Measurements from ENCODE around the gene MCU. TPM values are rescaled to one million over a fixed set of nuclear protein-coding genes. Genes with fewer than 3 reads are reported as not detected.

The MCU gene
- total RNA-seq, 1 donor from 2014 or later = 15.4 TPM

DNA sequence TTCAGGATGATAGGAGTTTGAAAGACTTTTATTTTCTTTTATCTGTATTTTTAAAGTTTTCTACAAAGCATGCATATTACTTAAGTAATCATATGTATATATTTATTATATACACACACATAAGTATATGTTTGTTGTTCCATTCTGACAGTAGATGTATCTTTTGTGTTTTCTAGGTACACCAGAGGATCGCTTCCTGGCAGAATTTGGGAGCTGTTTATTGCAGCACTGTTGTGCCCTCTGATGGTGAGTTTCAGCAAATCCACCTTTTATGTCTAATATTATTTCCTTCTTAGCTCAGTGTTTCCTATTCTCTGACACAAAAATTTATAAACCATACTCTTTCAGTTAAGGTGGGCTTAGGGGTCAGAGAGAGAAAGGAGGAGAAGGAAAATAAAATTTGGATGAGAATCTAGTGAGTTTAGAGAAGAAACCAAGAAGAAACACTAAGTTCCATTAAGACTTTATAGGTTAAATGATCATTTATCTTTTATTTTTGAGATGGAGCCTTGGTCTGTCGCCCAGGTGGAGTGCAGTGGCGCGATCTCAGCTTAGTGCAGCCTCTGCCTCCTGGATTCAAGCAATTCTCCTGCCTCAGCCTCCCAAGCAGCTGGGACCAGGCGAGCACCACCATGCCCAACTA, 142.4 kb downstream of the MCU start:
- DNase-seq (ENCODE audit: low spot score) = no peak

GRCh38 chr10:72840319-72840718, 148.4 kb downstream of the MCU start:
- no peak for DNase-seq (ENCODE audit: low spot score)

GRCh38 chr10:72841487-72841886, 149.5 kb downstream of the MCU start:
- DNase-seq (ENCODE audit: low spot score) = no peak

DNA sequence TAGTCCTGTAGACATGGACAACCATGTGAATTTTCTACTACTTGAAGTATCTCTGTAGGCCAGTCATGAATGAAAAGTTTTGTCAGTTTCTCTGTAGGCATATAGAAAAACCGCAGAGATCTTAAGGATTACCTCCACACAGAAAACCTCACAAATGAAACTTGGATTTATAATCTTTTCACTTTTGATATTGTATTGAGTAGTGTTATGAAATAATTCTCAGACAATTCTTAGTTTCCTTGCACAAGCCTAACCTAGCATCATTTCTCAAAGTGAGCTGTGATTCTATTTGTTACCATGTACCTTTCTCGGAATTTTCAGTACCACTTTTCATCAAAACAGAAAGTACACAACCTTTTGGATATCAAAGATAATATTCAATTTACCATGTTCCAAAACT, 150.2 kb downstream of the MCU start:
- no peak for DNase-seq (ENCODE audit: low spot score)

DNA sequence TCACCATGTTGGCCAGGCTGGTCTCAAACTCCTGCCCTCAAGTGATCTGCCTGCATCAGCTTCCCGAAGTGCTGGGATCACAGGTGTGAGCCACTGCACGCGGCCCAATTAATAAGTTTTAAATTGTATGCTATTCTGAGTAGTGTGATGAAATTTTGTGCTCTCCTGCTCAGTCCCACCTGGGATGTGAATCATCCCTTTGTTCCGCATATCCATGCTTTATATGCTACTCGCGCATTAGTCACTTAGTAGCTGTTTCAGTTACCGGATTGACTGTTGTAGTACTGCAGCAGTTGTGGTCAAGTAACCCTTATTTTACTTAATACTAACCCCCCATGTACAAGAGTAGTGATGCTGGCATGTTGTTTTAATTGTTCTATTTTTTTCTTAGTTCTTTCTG, 154.3 kb downstream of the MCU start:
- no peak for DNase-seq (ENCODE audit: low spot score)

DNA sequence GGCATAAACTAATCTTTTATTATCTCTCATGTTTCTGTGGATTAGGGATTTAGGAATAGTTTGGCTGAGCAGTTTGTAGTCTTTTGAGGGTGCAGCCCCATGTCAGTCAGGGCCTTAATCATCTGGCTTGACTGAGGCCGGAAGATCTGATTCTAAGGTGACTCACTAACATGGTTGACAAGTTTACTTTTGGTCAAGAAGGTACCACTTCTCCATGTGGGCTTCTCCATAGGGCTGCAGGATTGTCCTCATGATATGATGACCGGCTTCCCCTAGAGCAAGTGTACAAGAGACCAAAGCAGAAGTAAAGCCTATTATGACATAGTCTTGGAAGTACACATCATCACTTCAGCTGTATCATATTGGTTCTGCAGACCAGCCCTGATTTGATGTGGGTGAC, 155.7 kb downstream of the MCU start:
- no peak for DNase-seq (ENCODE audit: low spot score)

DNA sequence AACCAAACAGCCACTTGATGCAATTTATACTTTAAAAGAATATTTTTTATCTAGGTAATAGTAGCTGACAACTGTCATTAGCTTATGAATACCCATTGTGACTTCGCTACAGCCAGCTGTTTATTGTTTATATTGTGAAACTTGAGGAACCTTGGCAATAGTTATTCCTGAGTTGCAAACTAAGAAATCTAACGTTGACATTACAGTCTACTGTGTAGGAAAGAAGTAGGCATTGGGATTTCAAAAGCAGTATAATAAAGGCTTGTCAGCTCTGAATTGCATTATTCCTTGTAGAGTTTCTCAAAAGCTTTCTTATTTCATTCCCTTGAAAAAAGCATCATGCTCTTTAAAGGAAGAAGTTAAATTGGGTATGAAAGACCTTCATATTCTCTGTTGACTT, 158.9 kb downstream of the MCU start:
- no peak for DNase-seq (ENCODE audit: low spot score)

DNA sequence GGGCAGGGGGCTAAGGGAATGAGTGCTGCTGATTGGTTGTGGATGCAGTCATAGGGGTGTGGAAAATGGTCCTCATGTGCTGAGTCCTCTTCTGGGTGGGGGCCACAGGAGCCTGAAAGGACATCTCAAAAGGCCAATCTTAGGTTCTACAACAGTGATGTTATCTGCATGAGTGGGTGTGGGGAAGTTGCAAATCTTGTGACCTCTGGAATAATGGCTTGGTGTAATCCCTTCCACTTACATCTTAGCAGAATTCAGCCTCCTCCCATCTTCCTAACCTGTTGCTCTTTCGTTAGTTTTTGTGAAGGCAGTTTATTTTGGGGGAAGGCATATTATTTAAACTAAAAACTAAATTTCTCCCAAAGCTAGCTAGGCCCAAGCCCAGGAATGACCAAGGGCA, 159.6 kb downstream of the MCU start:
- DNase-seq (ENCODE audit: low spot score) = no peak

GRCh38 chr10:72852508-72852907, 160.6 kb downstream of the MCU start:
- DNase-seq (ENCODE audit: low spot score) = no peak

DNA sequence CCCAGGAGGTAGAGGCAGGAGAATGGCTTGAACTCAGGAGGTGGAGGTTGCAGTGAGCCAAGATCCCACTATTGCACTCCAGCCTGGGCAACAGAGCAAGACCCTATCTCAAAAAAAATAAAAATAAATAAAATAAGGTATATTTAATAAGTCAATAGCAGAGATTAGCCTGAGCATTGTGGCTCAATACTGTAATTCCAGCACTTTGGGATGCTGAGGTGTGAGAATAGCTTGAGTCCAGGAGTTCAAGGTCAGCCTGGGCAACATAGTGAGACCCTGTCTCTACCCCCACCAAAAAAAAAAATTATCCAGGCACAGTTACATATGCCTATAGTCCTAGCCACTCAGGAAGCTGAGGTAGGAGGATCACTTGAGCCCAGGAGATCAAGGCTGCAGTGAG, 163.2 kb downstream of the MCU start:
- no peak for DNase-seq (ENCODE audit: low spot score)

GRCh38 chr10:72855790-72856189, 163.8 kb downstream of the MCU start:
- no peak for DNase-seq (ENCODE audit: low spot score)

GRCh38 chr10:72858067-72858466, 166.1 kb downstream of the MCU start:
- no peak for DNase-seq (ENCODE audit: low spot score)

- DNase-seq (ENCODE audit: low spot score) = no peak
These were observed 171.0 kb downstream of the MCU start for GRCh38 chr10:72862957-72863356.

DNA sequence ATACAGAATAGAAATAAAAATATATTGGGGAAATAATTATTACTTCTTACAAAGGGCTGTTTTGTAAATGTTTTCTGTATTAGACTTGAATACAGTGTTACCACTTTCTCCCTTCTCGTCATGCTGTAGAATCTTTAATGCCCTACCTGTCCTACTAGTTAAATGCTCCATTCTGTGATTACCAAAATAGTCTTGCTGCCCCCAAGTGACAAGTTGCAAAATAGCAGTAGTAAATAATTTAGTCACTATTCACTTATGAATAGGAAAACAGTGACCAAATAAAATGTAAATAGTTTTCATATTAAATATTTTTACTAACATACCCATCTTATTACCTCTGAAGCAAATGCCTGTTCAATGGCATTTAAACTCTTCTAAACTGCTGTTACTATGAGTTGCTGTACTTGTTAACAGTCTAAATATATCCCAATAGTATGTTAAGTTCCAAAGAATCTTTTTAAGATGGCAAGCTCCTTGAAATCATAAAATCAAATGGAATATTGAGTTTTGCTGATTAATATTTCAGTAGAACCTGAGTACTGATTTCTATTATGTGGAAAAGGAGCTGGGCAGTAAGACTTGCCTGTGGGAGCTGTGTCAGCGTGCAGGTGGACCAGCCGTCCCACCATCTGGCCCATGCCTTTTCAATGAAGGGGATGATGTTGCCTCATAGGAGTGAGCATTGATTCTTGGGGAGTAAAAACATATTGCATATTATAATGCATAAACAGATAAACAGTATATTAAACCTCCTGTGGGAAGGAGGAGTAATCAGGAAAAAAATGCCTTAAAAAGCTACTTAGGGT, 183.5 kb downstream of the MCU start:
- DNase-seq (ENCODE audit: low spot score) = no peak

DNA sequence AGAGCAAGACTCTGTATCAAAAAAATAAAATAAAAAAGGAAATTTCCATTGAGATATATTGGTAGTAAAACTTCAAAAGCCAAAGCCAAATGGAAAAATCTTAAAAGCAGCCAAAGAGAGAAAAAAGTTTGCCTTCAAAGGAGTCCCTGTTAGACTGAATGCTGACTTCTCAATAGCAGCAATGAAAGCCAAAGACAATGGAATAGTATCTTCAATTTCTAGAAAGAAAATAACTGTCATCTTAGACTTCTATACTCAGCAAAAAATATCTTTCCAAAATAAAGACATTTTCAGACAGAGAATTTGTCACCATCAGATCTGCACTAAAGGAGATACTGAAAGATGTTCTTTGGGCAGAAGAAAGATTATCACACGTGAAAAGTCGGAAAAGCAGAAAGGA, 187.3 kb downstream of the MCU start:
- no peak for DNase-seq (ENCODE audit: low spot score)

- no peak for DNase-seq (ENCODE audit: low spot score)
These were observed 189.3 kb downstream of the MCU start for GRCh38 chr10:72881291-72881690.

DNA sequence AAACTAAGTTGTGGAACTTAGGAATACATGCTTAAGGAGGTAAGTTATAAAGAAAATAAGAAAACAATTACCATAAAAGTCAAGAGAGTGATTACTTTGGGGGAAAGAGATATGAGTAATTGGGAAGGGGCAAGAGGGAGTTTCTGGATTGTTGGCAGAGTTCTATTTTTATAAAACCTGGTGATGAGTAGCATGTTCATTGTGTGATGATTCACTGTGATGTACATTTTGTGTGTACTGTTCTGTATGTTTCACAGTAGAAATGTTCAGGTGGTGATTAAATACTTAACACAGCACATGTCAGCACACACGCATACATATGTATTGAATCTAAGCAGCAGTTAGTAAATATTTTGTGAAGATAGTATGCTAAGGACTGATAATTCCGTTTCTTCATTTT, 191.9 kb downstream of the MCU start:
- DNase-seq (ENCODE audit: low spot score) = no peak

DNA sequence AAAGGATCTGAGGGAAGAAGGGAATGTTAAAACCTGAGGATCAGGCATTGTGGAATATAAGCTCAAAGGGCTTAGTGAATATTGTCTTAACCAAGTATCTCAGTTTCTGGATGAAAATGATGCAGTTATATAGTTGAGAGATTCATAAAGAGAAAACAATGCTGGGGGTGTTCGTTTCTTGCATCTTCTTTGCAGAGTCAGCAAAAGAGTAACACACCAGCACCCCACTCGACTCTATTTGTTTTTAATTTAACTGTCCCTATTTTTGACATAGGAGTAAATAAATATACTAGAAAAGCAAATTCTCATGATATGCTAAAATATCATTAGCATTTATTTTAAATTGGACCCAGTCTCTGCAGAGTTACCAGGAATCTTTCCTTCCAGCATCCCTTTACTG, 194.0 kb downstream of the MCU start:
- DNase-seq (ENCODE audit: low spot score) = no peak

- no peak for DNase-seq (ENCODE audit: low spot score)
These were observed 194.7 kb downstream of the MCU start for GRCh38 chr10:72886621-72887020.

DNA sequence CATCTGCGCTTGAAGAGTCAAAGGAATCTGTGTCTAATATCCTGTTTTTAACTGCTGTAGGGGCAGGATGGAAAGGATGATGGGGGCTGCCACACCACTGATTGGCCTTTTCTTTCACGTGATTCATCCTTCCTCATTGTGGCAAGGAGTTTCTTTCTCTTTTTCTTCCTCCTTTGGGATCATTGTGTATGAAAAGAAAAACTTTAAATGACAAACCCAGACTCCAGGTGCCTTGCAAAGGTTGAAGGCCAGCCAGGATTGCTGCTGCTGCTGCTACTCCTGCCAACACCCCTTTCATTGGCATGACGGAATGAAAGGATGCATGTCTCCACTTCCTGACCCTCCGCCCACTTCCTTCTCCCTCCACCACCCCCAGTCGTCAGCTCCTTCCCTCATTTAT, 195.1 kb downstream of the MCU start:
- DNase-seq (ENCODE audit: low spot score) = no peak

DNA sequence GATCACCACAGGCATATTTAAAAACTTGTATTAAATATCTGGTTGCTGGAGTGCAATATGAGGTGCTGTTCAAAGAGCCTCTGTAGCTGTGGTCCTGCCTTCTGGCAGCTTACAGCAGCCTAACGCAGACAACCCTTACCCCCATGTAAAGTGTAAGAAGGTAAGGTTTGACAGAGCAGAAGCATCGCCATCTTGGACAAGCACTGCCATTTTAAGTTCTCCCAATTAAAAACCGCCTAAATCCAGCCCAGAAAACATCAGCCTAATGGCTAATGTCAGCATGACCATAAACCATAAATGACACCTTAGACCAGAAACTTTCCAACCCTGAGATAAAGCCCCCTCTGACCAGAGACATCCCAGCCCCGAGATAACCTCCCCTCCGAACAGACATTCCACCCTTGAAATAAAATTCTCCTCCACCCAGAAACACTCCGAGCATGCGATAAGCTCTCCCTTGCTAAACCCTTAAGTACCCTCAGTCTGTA, 196.3 kb downstream of the MCU start:
- DNase-seq (ENCODE audit: low spot score) = no peak

- no peak for DNase-seq (ENCODE audit: low spot score)
These were observed 197.5 kb downstream of the MCU start for GRCh38 chr10:72889391-72889831.

GRCh38 chr10:72890086-72890485, 198.1 kb downstream of the MCU start:
- DNase-seq (ENCODE audit: low spot score) = no peak
